Measurements from ENCODE around the gene RTN4R. TPM values are rescaled to one million over a fixed set of nuclear protein-coding genes. Genes with fewer than 3 reads are reported as not detected.
"Not testable (repeated sequence)": the region's sequence is repeated elsewhere in the genome, so short reads cannot be mapped to it uniquely, and the experiment has no call there.

Gene RTN4R
- total and polyA plus RNA-seq, 2 donors from 2014 or later, result 1.2 to 2.5 TPM

DNA sequence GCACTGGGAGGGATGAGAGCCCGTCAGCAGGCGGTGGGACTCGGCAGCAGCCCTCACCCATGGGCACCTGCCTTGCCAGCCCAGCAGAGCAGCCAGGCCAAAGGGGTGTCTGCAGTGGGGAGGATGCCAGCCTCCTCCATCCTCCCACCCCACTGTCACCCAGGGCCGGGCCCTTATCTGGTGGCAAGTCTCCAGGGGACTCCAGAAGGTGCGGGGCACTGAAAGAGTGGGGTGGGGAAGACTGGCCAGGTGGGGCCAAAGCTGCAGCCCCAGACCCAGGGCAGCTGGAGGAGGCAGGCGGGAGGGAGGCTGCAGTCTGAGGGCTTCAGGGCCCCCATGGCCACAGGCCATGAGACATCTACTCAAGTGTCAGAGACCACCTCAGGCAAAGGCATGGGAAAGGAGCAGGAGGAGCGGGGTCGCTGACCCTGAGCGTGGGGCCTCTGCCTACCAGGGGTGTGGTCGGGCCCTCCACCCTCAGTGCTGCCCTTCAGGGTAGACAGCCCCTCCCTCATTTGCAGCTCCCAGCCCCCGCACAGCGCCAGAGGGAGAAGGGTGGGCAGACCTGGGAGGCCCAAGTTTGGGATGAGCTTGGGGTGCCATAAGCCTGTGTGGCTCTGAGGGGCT, 48.2 kb upstream of the RTN4R start:
- TF ChIP-seq, protein P1, sequence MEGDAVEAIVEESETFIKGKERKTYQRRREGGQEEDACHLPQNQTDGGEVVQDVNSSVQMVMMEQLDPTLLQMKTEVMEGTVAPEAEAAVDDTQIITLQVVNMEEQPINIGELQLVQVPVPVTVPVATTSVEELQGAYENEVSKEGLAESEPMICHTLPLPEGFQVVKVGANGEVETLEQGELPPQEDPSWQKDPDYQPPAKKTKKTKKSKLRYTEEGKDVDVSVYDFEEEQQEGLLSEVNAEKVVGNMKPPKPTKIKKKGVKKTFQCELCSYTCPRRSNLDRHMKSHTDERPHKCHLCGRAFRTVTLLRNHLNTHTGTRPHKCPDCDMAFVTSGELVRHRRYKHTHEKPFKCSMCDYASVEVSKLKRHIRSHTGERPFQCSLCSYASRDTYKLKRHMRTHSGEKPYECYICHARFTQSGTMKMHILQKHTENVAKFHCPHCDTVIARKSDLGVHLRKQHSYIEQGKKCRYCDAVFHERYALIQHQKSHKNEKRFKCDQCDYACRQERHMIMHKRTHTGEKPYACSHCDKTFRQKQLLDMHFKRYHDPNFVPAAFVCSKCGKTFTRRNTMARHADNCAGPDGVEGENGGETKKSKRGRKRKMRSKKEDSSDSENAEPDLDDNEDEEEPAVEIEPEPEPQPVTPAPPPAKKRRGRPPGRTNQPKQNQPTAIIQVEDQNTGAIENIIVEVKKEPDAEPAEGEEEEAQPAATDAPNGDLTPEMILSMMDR (IDR thresholded peaks at IDR 0.05; ENCODE audit: borderline replicate concordance, extremely low read depth, insufficient read depth), result no peak
- FAIRE-seq, result no peak
- H3K4me1 ChIP-seq (ENCODE audit: control insufficient read depth in 2 of 3, insufficient read depth in 2 of 3, low read depth in 1 of 3, low read length in 3 of 3), result peaks cover 0 to 14% (median 8%) of the 10 kb centered on the region in 3 donors
- no peaks in the 10 kb centered on the region for H3K36me3 ChIP-seq (ENCODE audit: control insufficient read depth in 2 of 3, insufficient read depth in 3 of 3, low read length in 3 of 3)
- no peaks in the 10 kb centered on the region for H3K27me3 ChIP-seq (ENCODE audit: control insufficient read depth, insufficient read depth, low read length)
- H3K9ac ChIP-seq (ENCODE audit: low read length in 3 of 3), result no peak overlapping the region
- no peak overlapping the region for H3K27ac ChIP-seq (ENCODE audit: low read depth in 2 of 2, low read length in 2 of 2)
- no peak overlapping the region for H3K4me3 ChIP-seq (ENCODE audit: low read length in 3 of 3)
- intact Hi-C loops (cut with DNase I), result no loop called here
- H3K9me3 ChIP-seq (ENCODE audit: control insufficient read depth in 2 of 3, insufficient read depth in 1 of 3, low read length in 3 of 3), result no peaks in the 10 kb centered on the region
- peak in 3 of 5 donors; percentile 5 to 61 (median 50) for DNase-seq

DNA sequence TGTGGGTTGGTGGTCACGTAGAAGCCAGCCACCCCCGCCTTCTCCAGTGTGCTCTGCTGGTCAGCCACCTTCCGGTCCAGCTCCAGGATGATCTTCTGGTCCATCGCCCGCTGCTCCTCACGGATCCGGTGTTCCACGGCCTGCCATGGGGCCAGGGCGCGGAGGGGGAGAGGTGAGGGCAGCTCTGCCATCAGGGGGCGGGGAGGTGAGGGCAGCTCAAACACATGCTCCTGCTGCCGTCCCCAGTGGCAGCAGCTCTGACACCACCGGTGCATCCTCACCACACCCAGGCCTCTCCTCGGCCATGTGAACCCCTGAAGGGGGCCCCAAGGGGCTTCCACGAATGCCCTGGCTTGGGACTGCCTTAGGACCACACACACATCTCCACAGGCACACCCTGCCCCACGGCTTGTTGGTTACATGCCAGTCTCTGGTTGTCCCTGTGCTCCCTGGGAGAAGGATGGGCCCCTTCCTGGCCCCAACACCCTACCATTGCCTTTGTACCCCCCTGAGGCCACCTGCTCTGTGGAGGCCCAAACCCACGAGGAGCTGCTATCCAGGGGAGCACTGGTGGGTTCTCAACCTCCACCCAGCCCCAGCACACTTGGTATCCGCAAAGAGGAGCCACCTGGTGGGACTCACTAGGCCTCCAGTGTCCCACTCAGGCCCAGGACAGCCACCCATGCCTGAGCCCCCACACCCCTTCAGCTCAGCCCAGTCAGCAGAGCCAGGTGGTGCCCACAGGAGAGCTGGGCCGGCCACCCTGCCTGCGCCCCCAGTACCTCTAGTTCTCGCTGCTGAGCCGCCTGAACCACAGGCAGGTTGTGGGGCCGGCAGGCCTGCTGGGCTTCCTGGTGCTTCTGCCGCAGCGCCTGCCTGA, 47.5 kb upstream of the RTN4R start:
- H3K36me3 ChIP-seq (ENCODE audit: control insufficient read depth in 2 of 3, insufficient read depth in 3 of 3, low read length in 3 of 3), result no peaks in the 10 kb centered on the region
- no peak overlapping the region for H3K4me3 ChIP-seq (ENCODE audit: low read length in 3 of 3)
- peaks cover 0 to 8% (median 3%) of the 10 kb centered on the region in 3 donors for H3K4me1 ChIP-seq (ENCODE audit: control insufficient read depth in 2 of 3, insufficient read depth in 2 of 3, low read depth in 1 of 3, low read length in 3 of 3)
- no peak overlapping the region for H3K27ac ChIP-seq (ENCODE audit: low read depth in 2 of 2, low read length in 2 of 2)
- intact Hi-C loops (cut with DNase I), result no loop called here
- H3K9me3 ChIP-seq (ENCODE audit: control insufficient read depth in 2 of 3, insufficient read depth in 1 of 3, low read length in 3 of 3), result no peaks in the 10 kb centered on the region
- no peaks in the 10 kb centered on the region for H3K27me3 ChIP-seq (ENCODE audit: control insufficient read depth, insufficient read depth, low read length)
- no peak overlapping the region for H3K9ac ChIP-seq (ENCODE audit: low read length in 3 of 3)
- peak in 3 of 5 donors; percentile 7 to 67 (median 35) for DNase-seq
- FAIRE-seq, result no peak
- TF ChIP-seq, protein P1 (IDR thresholded peaks at IDR 0.05; ENCODE audit: borderline replicate concordance, extremely low read depth, insufficient read depth), result no peak

DNA sequence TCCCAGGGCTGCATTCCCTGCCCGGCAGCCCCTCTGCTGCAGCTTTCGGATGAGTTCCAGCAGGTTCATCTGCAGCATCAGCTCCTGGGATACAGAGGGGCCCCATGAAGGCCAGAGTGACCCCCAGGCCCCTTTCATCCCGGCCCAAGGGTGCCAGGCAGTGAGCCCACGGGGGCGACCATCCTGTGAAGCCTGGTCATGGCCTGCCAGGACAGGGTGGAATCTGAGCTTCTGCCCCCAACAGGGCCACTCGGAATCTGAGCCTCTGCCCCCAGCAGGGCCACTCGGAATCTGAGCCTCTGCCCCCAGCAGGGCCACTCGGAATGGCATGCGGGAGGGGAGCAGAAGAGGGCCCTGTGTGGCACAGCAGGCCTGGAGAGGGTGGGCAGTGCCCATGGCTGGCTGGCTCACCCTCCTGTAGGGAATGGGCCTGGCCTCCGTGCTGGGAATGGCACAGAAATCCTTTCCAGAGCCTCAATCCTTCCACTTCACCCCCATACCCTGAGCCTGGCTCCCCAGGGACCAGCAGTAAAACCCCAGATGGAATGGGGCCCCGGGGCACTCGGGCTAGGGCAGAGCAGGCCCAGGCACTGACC, 46.7 kb upstream of the RTN4R start:
- H3K4me3 ChIP-seq (ENCODE audit: low read length in 3 of 3); H3K27me3 ChIP-seq (ENCODE audit: control insufficient read depth, insufficient read depth, low read length); intact Hi-C loops (cut with DNase I); H3K4me1 ChIP-seq (ENCODE audit: control insufficient read depth in 2 of 3, insufficient read depth in 2 of 3, low read depth in 1 of 3, low read length in 3 of 3); H3K36me3 ChIP-seq (ENCODE audit: control insufficient read depth in 2 of 3, insufficient read depth in 3 of 3, low read length in 3 of 3); FAIRE-seq; H3K9me3 ChIP-seq (ENCODE audit: control insufficient read depth in 2 of 3, insufficient read depth in 1 of 3, low read length in 3 of 3); H3K9ac ChIP-seq (ENCODE audit: low read length in 3 of 3); H3K27ac ChIP-seq (ENCODE audit: low read depth in 2 of 2, low read length in 2 of 2): not testable (repeated sequence)
- DNase-seq, result peak in 3 of 5 donors; percentile 5 to 59 (median 33)

DNA sequence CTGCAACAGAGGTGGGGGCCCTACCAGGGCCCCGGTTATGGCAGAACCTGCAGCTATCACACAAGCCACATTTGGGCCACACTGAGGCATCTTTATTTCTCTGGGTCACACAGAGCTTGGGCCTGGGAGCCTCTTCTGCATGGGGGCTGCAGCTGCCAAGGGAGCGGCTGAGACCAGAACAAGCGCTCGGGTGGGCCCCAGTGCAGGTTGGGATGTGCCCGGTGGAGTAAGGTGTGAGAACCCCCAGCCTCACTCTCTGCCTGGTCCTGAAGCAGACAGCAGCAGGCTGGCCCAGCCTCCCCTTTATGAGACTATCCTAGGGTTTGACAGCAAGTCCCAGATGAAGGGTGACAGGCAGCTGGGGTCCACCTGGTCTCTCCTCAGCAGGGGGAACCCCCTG, 46.1 kb upstream of the RTN4R start:
- H3K27ac ChIP-seq (ENCODE audit: low read depth in 2 of 2, low read length in 2 of 2); intact Hi-C loops (cut with DNase I); FAIRE-seq: not testable (repeated sequence)

DNA sequence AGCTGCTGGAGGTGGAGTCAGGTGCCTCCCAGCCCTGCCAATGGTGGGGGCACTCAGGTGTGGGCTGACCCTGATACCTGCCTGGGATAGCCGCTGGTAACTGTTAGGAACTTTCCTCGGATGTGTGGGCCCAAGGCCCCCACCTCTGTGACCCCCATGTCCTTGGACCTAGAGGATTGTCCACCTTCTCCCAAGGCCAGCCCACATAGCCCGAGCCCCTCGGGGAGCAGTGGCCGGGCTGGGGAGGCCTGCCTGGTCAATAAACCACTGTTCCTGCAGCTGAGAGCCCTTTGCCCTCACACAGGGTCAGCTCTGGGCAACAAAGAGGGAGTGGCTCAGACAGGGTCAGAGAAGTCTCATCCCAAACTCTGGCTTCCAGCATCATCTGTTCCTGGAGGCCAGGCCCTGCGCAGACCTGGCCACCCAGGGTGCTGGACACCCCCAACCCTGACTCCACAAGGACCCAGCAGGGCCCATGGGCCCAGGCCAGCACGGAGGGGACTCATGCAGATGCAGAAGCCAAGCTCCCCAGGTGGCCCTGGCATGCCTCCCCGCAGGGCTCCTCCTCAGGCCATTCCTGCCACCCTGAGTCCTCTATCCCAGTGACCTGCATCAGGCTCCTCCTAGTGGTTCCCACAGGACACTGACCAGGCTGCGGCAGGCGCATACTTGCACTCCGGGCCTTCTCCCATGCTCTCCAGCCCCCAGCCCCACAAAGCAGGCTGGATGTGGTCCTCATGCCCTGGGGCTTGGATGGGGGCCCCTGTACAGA, 45.4 kb upstream of the RTN4R start:
- H3K4me1 ChIP-seq (ENCODE audit: control insufficient read depth in 2 of 3, insufficient read depth in 2 of 3, low read depth in 1 of 3, low read length in 3 of 3); H3K27me3 ChIP-seq (ENCODE audit: control insufficient read depth, insufficient read depth, low read length); H3K9ac ChIP-seq (ENCODE audit: low read length in 3 of 3); H3K9me3 ChIP-seq (ENCODE audit: control insufficient read depth in 2 of 3, insufficient read depth in 1 of 3, low read length in 3 of 3); H3K36me3 ChIP-seq (ENCODE audit: control insufficient read depth in 2 of 3, insufficient read depth in 3 of 3, low read length in 3 of 3); H3K4me3 ChIP-seq (ENCODE audit: low read length in 3 of 3); intact Hi-C loops (cut with DNase I); FAIRE-seq; H3K27ac ChIP-seq (ENCODE audit: low read depth in 2 of 2, low read length in 2 of 2): not testable (repeated sequence)
- peak in 3 of 5 donors; percentile 1 to 63 (median 38) for DNase-seq

More for the DNA sequence above, 46.1 kb upstream of the RTN4R start:
- H3K36me3 ChIP-seq (ENCODE audit: control insufficient read depth in 2 of 3, insufficient read depth in 3 of 3, low read length in 3 of 3); H3K4me3 ChIP-seq (ENCODE audit: low read length in 3 of 3); H3K9ac ChIP-seq (ENCODE audit: low read length in 3 of 3); H3K9me3 ChIP-seq (ENCODE audit: control insufficient read depth in 2 of 3, insufficient read depth in 1 of 3, low read length in 3 of 3); H3K27me3 ChIP-seq (ENCODE audit: control insufficient read depth, insufficient read depth, low read length); H3K4me1 ChIP-seq (ENCODE audit: control insufficient read depth in 2 of 3, insufficient read depth in 2 of 3, low read depth in 1 of 3, low read length in 3 of 3): not testable (repeated sequence)
- peak in 1 of 5 donors; percentile 17 for DNase-seq
